T-helper 1 cell (primary cell): ENCODE data around the gene FGF14.

ENCODE experiments used
- DNase-seq, 5 donors: peaks; one replicate each; pipeline ENCODE4 v3.0.0-alpha.2; 2012 to 2020

Gene FGF14

DNA sequence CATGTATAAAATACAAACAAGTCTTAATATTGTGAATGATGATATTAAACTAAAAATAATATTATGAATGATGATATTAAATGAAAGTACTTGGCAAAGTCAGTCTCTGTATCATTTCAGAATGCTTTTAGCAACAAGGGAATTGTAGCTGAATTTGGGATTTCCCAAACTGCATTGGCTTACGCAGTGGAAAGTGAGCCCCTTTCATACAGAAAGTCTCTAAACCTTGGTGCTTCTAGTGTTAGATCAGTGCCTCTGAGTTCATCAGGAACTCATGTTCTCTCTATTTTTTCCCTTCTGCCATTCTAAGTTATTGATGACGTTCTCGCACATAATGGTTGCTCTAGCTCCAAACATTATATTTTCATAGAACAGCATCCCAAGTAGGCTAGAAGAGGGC is 649.4 kb downstream of the FGF14 start:
- no peak for DNase-seq

DNA sequence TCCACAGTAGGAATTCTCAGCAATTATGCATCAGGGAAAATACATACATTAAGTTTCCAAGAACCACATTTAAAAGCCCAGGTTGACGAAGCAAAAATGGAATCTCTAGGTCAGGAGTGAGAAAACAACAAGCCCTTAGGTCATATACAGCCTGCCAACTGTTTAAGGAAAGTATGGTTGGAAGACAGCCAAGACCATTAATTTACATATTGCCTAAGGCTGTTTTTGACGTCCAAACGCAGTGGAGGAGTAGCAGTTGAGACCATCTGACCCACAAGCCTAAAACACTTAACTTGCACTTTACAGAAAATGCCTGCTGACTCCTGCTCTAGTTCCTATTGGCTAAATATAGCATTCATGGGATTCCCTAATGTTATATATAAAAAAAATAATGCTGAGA is 650.4 kb downstream of the FGF14 start:
- no peak for DNase-seq

DNA sequence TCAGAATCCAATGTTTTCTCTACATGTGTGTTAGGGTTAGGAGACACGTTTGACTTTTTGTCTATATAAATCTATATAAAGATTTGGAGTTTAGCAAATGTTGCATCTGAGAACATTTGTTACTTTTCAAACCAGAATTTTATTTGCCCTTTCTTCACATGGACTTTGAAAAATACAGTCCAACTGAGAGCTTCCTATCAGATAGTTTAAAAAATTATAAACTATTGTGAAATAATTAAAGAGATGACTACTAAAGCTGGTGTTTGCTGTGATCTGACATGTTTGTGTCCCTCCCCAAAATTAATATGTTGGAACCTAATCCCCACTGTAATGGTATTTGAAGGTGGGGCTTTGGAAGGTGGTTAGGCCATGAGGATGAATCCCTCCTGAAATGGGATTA is 652.3 kb downstream of the FGF14 start:
- DNase-seq: no peak

DNA sequence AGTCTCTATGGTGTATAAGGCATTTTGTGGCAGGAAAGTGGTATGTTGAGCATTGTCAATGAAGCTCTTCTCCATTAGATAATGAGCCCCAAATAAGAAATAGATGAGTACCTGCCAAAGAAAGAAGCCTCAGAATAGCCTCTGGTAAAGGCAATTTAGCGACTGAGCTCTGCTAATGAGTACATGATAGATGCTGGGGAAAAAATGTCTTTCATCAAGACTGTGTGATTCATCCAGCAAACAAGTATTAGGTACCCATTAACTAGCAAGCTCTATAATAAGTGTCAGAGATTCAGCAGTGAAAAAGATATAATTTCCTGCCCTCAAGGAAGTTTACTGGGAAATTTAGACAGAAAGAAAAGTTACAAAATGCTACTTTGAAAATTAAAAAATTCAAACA is 654.8 kb downstream of the FGF14 start:
- DNase-seq: no peak

DNA sequence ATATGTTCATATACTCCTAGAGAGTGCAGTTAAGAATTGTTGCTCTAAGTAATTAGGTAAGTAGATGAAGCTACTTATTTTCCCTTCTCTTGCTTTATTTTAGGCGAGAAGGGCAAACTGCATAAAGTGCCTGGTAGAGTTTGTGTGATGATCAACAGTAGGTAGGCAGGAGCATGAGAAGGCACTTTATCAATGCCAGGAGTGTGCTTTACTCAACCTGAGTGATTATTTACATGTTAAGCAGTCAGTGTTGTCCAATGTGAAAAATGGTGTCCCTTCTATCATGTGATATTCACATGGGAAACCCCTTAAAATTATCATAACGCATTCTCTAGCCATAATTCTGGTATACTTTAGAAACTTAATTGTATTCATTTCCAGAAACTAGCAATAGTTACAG is 655.3 kb downstream of the FGF14 start:
- no peak for DNase-seq

DNA sequence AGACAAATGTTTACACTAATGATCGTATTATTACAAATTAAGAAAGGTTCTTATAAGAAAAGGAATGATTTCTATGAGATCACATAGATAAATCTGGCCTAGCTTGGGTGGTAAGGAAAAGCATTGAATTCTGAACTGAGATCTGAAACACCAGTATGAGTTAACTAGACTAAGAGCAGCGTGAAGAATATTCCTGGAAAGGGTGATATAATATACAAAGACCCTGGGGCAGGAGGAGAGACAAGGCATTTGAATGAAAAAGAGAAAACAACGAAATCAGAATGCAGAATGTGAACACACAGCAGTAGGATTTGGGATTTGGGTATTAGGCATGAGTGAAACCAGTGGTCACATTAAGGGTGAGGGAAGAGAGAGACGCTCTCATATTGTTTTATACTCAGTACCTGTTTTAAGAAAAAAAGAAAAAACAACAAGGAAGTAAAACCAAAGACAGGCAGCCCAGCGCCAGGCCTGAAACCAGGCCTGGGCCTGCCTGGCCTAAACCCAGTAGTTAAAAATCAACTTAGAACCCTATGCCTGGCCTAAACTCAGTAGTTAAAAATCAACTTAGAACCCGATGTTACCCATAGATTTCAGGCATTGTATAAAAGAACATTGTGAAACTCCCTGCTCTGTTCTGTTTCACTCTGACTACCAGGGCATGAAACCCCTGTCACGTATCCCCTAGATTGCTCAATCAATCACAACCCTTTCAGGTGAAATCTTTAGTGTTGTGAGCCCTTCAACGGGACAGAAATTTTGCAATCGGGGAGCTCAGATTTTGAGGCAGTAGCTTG is 662.3 kb downstream of the FGF14 start:
- DNase-seq: no peak

DNA sequence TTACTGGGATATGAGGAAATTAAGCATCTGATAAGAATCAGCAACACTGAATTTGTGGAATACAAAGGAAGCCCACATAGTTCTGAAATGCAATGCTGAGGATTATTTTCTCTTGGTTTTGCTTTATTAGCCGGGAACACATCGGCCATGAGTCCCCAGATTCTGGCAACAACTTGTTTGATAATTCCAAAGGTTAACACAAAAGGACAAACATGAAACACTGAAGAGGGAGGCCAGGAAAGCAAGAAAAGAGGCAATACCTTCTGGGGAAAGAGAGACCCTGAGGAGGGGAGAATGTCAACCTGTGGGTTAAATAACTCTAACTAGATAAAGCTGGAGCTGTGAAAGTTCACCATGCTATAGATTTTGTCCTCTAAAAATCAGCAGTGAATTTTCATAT is 663.5 kb downstream of the FGF14 start:
- DNase-seq: no peak

DNA sequence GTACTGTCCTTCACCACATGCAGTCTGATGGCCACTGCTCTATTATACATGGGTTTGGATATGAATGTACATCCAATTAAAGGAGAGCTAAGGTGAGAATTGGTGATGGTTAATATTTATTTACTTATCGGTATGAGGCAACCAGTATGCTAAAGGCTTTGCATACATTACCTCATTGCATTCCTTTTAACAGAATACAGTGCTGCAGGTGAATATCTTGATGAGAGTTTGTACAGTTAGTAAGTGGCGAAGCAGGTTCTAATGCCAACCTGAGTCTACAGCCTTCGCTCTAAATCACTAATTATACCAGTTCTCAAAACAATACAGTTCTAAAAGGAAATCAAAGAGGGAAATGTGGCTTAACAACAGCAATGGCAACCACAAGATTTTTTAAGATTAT is 665.3 kb downstream of the FGF14 start:
- DNase-seq: no peak

DNA sequence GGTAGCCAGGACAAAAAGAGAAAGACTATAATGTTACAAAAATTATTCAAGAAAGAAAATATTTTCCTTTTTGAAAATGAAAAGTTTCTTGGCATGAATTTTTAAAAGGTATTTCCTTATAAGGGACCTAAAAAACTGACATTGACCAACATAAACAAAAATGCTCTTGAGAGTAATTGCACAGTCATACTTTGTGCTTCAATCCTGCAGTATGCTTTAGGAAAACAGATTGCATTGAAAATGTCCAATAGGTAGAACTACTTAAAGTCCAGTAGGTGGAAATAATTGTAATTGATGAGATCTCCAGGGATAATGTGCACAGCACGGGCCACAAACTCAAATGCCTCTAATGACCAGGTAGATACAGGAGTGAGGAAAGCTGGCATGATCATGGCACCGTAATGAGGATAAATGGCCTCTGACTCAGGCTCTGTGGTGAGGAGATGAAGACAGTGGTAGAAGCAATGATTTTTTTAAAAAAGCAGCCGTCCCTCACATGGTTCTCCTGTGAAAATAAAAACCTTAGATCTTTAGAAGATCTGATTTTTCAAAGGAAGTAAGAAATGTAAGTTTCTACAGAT is 671.3 kb downstream of the FGF14 start:
- DNase-seq: no peak

DNA sequence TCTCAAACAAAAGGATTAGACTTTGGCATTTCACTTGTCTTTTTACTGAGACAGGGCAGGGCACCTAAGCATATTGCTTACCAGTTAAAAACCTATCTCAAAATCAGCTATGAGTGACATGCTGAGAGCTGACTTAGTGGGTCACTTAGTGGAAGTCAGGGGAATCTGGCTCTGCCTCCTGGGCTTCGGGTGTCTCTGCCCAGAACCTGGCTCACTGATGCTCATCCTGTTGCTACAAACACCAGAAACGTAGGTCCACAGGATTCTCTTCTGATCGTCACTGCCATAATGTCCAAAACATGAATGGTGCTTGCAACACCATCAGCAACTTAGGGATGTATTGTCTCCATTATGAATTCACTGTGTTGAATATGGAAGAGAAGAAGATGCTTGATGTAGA is 673.2 kb downstream of the FGF14 start:
- DNase-seq: no peak

DNA sequence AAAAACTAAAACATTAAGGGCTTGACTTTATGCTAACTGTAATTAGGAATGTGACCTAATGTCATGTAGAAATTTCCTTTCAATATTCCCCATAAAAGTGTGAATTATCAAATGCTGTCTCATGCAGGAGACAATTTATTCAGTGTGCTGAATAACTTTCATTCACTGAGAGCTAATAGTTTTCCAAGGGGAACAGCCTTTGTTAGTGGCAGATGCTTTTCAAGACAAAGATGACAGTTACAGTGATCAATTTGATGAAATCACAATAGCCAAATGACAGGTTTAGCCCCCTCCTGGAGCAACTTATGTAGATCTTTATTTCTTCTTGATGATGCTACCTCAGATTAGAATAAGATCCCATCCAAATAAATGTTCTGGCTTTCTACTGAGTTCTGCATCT is 673.8 kb downstream of the FGF14 start:
- DNase-seq: no peak

DNA sequence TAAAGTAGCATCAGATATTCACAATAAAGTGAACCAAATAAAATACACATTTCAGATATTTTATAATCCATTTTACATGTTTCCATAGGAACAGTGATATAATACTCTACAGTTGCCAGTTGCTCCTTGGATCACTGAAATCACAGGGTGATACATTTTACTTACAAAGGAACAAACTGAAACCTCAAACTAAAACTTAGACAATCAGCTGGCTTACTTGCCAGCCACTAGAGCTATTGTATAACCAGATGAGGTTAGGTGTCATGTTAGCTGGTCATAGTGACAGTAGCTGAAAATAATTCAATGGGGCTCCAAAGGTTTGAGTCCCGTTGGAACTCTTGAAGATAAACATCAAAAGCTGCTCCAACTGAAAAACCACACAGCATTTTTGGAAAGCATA is 674.7 kb downstream of the FGF14 start:
- no peak for DNase-seq

DNA sequence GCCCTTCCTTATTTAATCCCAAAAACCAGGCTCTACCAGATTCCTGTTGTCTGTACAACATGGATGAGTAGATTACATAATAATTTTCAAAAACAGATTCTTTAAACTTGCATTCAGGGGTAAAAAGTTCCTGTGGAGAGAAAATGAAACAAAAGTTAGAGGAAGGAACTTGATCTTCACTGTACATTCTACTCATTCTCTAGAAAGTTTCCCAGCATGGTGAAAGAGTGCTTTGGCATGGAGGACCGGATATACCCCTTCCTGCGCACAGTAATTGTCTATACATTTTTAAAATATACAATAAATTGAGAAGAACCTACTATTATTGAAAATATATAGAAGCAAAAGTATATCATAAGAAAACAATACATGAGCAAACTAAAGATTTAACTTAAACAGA is 675.2 kb downstream of the FGF14 start:
- DNase-seq: no peak

DNA sequence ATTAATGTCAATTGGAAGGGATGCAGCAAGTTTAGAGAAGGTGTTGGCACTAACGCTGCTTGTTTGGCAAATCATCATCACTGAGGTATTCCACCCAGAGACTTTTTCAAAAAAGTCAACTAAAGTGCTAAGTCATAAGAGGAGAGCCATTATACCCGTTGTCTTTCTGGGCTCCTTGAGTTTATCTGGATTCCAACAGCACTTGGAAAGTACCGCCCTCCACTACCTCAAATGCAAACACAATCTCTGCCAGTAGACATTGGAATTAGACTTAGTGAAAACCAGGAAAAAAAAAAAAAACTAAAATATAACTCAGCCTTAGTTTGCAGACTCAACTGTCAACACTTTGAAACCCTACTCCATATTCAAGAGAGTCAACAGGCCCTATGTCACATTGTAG is 683.4 kb downstream of the FGF14 start:
- no peak for DNase-seq

DNA sequence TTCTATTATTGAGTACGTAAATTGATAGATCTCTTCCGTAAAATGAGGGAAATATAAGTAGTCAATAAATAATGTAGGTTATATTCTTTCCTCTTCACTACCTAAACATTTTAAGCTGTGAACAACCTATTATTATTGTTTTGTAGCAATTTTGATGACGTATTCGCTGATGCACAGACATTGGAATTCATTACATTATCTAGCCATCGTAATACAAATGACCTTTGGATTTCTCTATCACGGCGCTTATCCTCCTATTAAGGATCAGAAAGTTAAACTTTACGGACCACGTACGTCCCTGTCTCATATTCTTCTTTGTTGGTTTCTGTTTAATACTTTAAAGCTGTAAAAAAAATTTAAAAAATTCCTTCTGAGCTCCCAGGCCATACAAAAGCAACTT is 684.5 kb downstream of the FGF14 start:
- DNase-seq: no peak

DNA sequence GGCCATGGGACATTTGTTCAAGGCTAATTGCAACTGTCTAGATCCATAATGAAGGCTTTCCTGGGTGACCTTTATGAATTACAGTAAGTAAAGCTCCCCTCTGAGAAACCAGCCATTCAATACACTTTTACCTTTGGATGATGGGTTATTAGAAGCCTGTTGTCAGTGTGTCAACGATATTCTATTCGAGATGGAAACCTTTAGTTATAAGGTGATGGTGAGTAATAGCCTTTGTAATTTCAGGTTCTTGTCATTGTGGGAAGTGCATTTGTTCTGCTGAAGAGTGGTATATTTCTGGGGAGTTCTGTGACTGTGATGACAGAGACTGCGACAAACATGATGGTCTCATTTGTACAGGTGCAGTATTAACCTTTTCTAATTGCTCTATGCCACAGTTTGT is 687.7 kb downstream of the FGF14 start:
- no peak for DNase-seq

DNA sequence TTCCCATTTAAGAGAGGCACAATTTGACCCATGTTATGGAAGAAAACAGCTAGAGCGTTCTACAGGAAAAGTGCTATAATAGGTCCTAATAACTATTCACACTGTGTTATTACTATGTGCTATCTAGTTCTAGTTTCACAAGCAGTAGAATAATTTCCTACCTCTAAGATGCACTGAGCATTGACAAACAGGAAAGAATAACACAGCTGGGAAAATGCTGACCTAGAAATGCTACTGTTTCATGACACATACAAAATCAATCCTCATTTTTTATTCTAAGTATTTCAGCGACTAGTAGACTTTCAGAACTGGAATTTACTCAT is 689.9 kb downstream of the FGF14 start:
- no peak for DNase-seq

DNA sequence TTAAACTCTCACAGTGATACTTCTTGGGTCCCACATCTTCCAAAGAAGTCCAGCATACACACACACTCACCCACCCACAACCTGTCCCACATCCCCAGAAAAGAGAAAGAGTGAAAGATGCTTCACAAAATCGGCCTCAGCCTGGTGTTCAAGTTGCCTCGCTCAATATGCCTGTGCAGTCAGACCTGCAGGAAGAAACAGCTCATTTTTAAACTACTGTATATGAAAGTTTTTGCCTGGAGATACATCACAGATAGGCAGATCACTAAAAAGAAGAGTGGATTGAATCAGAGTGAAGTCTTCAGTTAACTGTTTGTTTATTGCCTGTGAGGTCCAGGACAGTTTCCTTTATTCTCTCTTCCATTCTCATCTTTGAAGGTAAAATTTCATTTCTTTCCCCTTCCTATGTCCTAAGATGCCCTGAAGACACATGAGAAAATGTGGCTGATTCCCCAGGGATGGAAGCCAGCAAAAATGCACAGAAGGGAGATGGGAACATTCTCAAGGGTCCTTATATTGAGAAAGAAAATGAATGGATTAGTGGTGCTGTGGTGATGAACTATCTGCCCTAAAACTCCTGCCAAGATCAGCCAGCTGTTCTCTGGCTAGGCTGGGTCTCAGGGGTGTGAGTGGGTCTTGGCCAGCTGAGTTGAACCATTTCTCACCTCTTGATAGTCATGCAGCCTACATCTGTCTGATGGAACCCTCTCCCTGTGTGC is 690.4 kb downstream of the FGF14 start:
- no peak for DNase-seq

DNA sequence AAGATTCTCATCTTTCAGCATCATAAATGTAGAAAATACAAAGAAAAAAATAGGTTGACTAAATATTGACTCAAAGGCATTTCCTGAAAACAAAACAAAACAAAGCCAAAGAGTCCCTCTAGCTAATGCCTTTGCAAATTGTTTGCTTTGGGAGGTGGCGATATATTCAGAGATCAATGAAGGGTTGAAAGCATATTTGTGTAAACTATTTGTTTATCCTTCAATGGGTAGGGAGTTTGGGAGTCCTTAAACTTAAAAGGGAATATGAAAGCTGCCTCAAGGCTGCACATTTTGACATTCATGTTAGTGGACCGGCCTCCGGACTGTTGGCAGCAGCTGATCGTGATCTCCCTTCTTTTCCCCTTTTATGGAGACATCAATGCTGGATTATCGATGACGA is 691.9 kb downstream of the FGF14 start:
- DNase-seq: no peak

DNA sequence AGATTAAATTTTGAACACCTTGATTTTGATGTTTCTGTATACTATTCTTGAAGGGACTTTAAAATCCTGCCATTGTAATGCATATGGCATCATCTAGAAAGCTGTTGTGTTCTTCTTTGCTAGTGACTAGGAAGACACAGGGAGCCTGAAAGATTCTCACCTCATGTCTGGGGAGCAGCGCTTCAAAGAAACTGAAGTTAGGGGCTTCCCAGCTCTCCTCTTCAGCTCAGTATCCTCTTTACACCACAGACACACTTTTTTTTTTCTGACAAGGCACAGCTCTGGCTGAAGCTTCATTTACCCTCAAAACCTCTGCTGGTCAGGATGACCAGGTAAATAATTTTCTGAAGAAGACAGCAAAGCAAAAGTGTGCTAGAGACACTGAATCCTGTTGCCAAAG is 693.7 kb downstream of the FGF14 start:
- no peak for DNase-seq

DNA sequence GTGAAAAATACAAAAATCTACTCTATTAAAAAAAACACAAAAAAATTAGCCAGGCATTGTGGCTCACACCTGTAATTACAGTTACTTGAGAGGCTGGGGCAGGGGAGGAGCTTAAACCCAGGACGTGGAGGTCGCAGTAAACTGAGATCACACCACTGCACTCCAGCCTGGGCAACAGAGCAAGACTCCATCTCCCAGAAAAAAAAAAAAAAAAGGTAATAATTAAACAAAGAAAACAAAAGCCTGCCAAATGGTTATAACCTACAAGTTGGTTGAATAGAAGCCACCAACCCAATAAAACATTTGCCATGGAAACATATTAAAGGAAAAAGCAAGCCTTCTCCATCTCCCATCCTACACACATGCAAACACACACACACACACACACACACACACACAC is 694.2 kb downstream of the FGF14 start:
- DNase-seq: no peak

DNA sequence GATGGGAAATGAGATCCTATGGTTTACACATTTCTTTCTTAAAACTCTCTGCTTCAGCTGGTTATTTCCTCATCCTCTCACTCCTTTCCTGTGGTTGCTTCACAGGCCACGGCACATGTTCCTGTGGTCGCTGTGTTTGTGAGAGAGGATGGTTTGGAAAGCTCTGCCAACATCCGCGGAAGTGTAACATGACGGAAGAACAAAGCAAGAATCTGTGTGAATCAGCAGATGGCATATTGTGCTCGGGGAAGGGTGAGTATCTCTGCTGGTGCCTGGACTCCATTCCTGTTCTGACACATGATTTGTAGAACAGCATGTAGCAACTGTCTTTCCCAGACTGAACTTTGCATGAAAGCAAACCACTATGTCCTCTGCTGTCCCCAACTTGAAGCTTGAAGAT is 695.2 kb downstream of the FGF14 start:
- peak in 1 of 5 donors; percentile 2 for DNase-seq

DNA sequence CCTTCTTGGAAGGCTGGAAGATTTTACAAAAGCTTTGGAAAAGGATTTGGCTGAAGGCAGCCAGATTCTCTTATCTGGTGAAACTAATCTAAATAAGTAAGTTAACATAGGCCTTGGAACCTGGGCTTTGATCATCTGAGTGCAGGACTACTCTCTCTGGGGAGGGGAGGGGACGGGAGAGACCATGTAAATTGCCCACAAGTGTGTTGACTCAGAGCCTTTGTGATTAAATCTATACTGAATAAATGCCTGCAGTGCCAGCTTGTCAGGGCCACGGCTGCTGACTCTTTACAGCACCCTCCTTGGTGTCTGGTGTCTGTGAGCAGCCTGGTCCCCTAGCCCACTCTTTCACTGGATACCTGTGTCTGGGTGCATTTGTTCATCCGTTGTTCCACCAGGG is 698.0 kb downstream of the FGF14 start:
- DNase-seq: no peak

DNA sequence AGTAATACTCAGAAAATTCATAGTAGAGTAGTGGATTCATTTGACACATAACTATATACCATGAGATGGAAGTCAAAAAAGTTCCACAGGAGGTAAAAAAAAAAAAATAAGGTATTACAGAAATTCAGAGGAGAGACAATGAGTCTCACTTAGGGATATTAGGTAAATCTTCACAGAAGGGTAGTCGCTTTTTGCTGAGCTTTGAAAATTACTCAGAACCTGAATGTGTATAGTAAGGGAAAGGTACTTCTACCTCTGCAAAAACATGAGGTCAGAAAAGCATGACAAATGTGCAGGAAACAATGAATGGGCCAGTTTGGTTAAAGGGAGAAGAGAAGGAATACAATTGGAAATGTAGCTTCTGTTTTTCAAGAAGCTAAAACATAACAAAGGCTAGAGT is 698.8 kb downstream of the FGF14 start:
- DNase-seq: no peak

DNA sequence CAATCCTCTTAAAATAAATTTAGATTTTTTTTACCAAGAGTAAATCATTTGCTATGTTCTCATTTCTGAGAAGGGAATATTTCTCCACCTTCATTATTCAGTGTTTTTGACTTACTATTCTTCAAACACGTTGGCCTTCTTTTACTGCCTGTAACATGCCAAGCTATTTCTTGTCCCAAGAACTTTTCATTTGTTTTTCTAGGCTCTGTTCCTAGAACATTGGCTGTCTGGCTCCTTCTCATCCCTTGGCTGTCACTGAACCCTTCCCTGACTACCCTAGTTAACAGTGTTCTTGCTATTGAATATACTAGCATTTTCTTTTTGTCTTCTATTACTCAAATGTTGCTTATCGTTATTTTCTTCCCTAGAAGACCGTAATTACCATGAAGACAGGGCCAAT is 701.2 kb downstream of the FGF14 start:
- no peak for DNase-seq
